ENCODE results near the gene FAR1.

Gene FAR1

DNA sequence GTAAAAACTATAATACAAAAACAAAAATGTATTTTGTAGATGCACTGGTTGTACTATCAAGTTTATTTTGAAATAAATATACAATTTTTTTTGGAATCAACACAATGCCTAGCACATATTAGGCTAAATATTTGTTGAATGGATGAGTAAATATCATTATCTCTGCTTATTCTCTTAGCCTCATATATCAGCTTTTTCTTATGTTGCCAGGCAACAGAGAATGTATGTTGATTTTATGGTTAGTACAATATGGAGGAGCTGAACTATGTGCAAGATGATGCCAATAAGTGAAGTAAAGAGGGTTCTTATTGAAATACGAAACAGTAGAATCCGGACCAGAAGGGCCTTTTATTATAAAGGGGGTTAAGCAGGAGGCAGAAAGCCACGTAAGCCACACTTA, 94.9 kb downstream of the FAR1 start:
- H3K27ac ChIP-seq (ENCODE audit: low read length), result no peak overlapping the region
- TF ChIP-seq EZH2 (IDR thresholded peaks at IDR 0.05; ENCODE audit: borderline replicate concordance, low read depth, low read length, severe bottlenecking), result no peak
- TF ChIP-seq, protein P1, sequence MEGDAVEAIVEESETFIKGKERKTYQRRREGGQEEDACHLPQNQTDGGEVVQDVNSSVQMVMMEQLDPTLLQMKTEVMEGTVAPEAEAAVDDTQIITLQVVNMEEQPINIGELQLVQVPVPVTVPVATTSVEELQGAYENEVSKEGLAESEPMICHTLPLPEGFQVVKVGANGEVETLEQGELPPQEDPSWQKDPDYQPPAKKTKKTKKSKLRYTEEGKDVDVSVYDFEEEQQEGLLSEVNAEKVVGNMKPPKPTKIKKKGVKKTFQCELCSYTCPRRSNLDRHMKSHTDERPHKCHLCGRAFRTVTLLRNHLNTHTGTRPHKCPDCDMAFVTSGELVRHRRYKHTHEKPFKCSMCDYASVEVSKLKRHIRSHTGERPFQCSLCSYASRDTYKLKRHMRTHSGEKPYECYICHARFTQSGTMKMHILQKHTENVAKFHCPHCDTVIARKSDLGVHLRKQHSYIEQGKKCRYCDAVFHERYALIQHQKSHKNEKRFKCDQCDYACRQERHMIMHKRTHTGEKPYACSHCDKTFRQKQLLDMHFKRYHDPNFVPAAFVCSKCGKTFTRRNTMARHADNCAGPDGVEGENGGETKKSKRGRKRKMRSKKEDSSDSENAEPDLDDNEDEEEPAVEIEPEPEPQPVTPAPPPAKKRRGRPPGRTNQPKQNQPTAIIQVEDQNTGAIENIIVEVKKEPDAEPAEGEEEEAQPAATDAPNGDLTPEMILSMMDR (IDR thresholded peaks at IDR 0.05; ENCODE audit: borderline replicate concordance, extremely low read depth, low read length, poor library complexity, severe bottlenecking), result no peak
- H3K36me3 ChIP-seq (ENCODE audit: insufficient read depth, low read length), result no peaks in the 10 kb centered on the region
- DNase-seq (no peak), ATAC-seq (ENCODE audit: insufficient read depth, low read depth) (no peak)
- H2AFZ ChIP-seq (ENCODE audit: low read depth, low read length), result no peak overlapping the region
- no peak overlapping the region for H3K4me3 ChIP-seq (ENCODE audit: low read depth in 1 of 2, low read length in 2 of 2)
- no peak overlapping the region for H3K4me2 ChIP-seq (ENCODE audit: insufficient read depth, low read length)
- H3K9me3 ChIP-seq (ENCODE audit: insufficient read depth, low read length, severe bottlenecking), result no peaks in the 10 kb centered on the region
- no peaks in the 10 kb centered on the region for H3K4me1 ChIP-seq (ENCODE audit: insufficient read depth, low read length)
- no peak overlapping the region for H3K9ac ChIP-seq (ENCODE audit: low read depth, low read length)
- no peaks in the 10 kb centered on the region for H3K27me3 ChIP-seq (ENCODE audit: insufficient read depth, low read length, poor library complexity)
- H3K79me2 ChIP-seq (ENCODE audit: insufficient read depth, low read length), result no peaks in the 10 kb centered on the region
- no peaks in the 10 kb centered on the region for H4K20me1 ChIP-seq (ENCODE audit: insufficient read depth, low read length)

DNA sequence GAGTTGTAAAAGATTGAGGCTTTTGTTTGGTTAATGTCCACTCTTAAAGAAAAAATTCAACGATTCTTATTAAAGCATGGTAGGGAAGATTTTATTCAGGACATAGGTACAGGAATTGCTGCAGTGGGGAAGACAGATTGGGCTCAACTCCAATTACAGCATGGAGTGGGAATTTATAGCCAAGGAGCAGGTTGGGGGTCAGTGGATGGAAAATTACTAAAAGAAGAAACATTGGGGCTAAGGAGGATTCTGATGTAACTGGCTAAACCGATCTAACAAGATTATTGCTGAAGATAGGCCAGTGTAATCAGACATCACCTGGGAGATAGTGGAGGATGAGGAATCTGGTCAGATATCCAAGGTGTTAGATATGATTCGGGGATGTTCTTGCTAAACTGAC, 97.4 kb downstream of the FAR1 start:
- no peaks in the 10 kb centered on the region for H3K9me3 ChIP-seq (ENCODE audit: insufficient read depth, low read length, severe bottlenecking)
- H3K27me3 ChIP-seq (ENCODE audit: insufficient read depth, low read length, poor library complexity), result peaks cover 5% of the 10 kb centered on the region
- no peak overlapping the region for H3K9ac ChIP-seq (ENCODE audit: low read depth, low read length)
- H3K4me1 ChIP-seq (ENCODE audit: insufficient read depth, low read length), result no peaks in the 10 kb centered on the region
- no peak for DNase-seq
- no peak overlapping the region for H2AFZ ChIP-seq (ENCODE audit: low read depth, low read length)
- no peak overlapping the region for H3K27ac ChIP-seq (ENCODE audit: low read length)
- H3K4me3 ChIP-seq (ENCODE audit: low read depth in 1 of 2, low read length in 2 of 2), result no peak overlapping the region
- TF ChIP-seq, protein P1 (IDR thresholded peaks at IDR 0.05; ENCODE audit: borderline replicate concordance, extremely low read depth, low read length, poor library complexity, severe bottlenecking), result no peak
- no peak for TF ChIP-seq EZH2 (IDR thresholded peaks at IDR 0.05; ENCODE audit: borderline replicate concordance, low read depth, low read length, severe bottlenecking)
- no peaks in the 10 kb centered on the region for H3K79me2 ChIP-seq (ENCODE audit: insufficient read depth, low read length)
- ATAC-seq (ENCODE audit: insufficient read depth, low read depth), result no peak
- no peak overlapping the region for H3K4me2 ChIP-seq (ENCODE audit: insufficient read depth, low read length)
- H3K36me3 ChIP-seq (ENCODE audit: insufficient read depth, low read length), result no peaks in the 10 kb centered on the region
- no peaks in the 10 kb centered on the region for H4K20me1 ChIP-seq (ENCODE audit: insufficient read depth, low read length)

DNA sequence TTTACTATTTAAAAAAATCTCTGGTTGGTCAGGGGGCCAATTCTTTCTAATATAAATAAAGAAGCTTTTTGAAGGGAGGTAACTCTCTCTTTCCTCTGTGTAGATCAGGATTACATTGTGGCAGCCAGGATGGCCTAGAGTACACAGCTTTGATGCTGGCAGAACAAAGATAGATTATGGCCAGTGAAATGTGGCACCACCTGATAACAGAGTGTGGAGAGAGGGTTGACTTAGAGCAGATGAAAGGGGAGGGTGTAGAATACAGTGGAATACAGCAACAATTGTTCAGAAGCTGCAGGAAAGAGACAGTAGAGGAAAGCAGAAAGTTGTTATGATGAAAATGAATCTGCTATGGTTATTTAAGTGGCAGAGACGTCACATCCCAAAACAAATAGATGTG, 99.0 kb downstream of the FAR1 start:
- no peak for TF ChIP-seq EZH2 (IDR thresholded peaks at IDR 0.05; ENCODE audit: borderline replicate concordance, low read depth, low read length, severe bottlenecking)
- TF ChIP-seq, protein P1 (IDR thresholded peaks at IDR 0.05; ENCODE audit: borderline replicate concordance, extremely low read depth, low read length, poor library complexity, severe bottlenecking), result no peak
- DNase-seq (no peak), ATAC-seq (ENCODE audit: insufficient read depth, low read depth) (no peak)
- Histone ChIP-seq H3K4me2 (ENCODE audit: insufficient read depth, low read length) (no peak overlapping the region), H3K9ac (ENCODE audit: low read depth, low read length) (no peak overlapping the region), H3K36me3 (ENCODE audit: insufficient read depth, low read length) (no peaks in the 10 kb centered on the region), H3K27me3 (ENCODE audit: insufficient read depth, low read length, poor library complexity) (peaks cover 5% of the 10 kb centered on the region), H3K79me2 (ENCODE audit: insufficient read depth, low read length) (no peaks in the 10 kb centered on the region), H3K4me3 (ENCODE audit: low read depth in 1 of 2, low read length in 2 of 2) (no peak overlapping the region), H3K27ac (ENCODE audit: low read length) (no peak overlapping the region), H2AFZ (ENCODE audit: low read depth, low read length) (no peak overlapping the region), H3K4me1 (ENCODE audit: insufficient read depth, low read length) (no peaks in the 10 kb centered on the region), H3K9me3 (ENCODE audit: insufficient read depth, low read length, severe bottlenecking) (no peaks in the 10 kb centered on the region), H4K20me1 (ENCODE audit: insufficient read depth, low read length) (no peaks in the 10 kb centered on the region)

DNA sequence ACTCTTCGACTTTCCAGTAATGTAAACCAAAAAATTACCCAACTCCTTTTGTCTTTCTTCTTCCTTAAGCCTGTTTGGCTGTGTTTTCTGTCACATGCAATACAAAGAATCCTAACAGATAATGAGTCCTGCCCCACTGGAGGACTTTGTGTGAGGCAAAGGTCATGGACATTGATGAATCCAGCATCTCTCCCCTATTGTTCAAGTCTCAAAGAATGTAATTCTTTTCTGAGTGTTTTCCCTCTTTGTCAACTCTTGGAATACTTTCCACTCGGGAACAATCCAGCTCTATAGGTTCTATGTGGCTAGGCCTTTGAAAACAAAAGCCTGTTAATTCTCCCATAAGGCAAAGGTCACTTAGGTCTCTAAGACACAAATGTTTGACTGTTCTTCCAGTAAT, 100.7 kb downstream of the FAR1 start:
- no peak overlapping the region for H3K27ac ChIP-seq (ENCODE audit: low read length)
- ATAC-seq (ENCODE audit: insufficient read depth, low read depth) (no peak), DNase-seq (no peak)
- H3K4me3 ChIP-seq (ENCODE audit: low read depth in 1 of 2, low read length in 2 of 2), result no peak overlapping the region
- TF ChIP-seq, protein P1 (IDR thresholded peaks at IDR 0.05; ENCODE audit: borderline replicate concordance, extremely low read depth, low read length, poor library complexity, severe bottlenecking), result no peak
- TF ChIP-seq EZH2 (IDR thresholded peaks at IDR 0.05; ENCODE audit: borderline replicate concordance, low read depth, low read length, severe bottlenecking), result no peak
- H3K36me3 ChIP-seq (ENCODE audit: insufficient read depth, low read length), result no peaks in the 10 kb centered on the region
- H3K79me2 ChIP-seq (ENCODE audit: insufficient read depth, low read length), result no peaks in the 10 kb centered on the region
- no peak overlapping the region for H2AFZ ChIP-seq (ENCODE audit: low read depth, low read length)
- H3K4me1 ChIP-seq (ENCODE audit: insufficient read depth, low read length), result no peaks in the 10 kb centered on the region
- peaks cover 11% of the 10 kb centered on the region for H3K27me3 ChIP-seq (ENCODE audit: insufficient read depth, low read length, poor library complexity)
- no peak overlapping the region for H3K4me2 ChIP-seq (ENCODE audit: insufficient read depth, low read length)
- H4K20me1 ChIP-seq (ENCODE audit: insufficient read depth, low read length), result no peaks in the 10 kb centered on the region
- H3K9me3 ChIP-seq (ENCODE audit: insufficient read depth, low read length, severe bottlenecking), result no peaks in the 10 kb centered on the region
- H3K9ac ChIP-seq (ENCODE audit: low read depth, low read length), result no peak overlapping the region
